Measurements from ENCODE around the gene PCDHGA1.

PCDHGA1 gene

GRCh38 chr5:141330299-141331080 lies at the start of gene PCDHGA1:
TSS of gene PCDHGA1 (plus strand) at chr5:141330514.
- Histone ChIP-seq H3K9me3 (ENCODE audit: insufficient read depth, low read length) (no peaks in the 10 kb centered on the region), H3K9ac (ENCODE audit: low read length) (no peak within 1 kb of the TSS)

GRCh38 chr5:141298376-141298775 lies 31.9 kb upstream of the PCDHGA1 start:
- no peak for TF ChIP-seq CTCF (IDR thresholded peaks at IDR 0.05; ENCODE audit: low read depth, low read length)
- TF ChIP-seq EZH2phosphoT487 (IDR thresholded peaks at IDR 0.05; ENCODE audit: low read depth), result no peak
- H3K9ac ChIP-seq (ENCODE audit: low read length), result no peak overlapping the region
- H3K4me1 ChIP-seq (ENCODE audit: low read length), result no peaks in the 10 kb centered on the region
- no peak overlapping the region for H3K4me3 ChIP-seq (ENCODE audit: low read length)
- no peaks in the 10 kb centered on the region for H3K27me3 ChIP-seq (ENCODE audit: low read depth, low read length)
- H3K27ac ChIP-seq (ENCODE audit: low read length), result no peak overlapping the region
- H4K20me1 ChIP-seq (ENCODE audit: insufficient read depth, low read length), result no peaks in the 10 kb centered on the region
- H3K4me2 ChIP-seq (ENCODE audit: low read length), result no peak overlapping the region
- H3K79me2 ChIP-seq (ENCODE audit: low read length), result no peaks in the 10 kb centered on the region
- no peaks in the 10 kb centered on the region for H3K36me3 ChIP-seq (replicated peaks; ENCODE audit: low read depth, low read length)
- no peaks in the 10 kb centered on the region for H3K9me3 ChIP-seq (ENCODE audit: insufficient read depth, low read length)
- H2AFZ ChIP-seq (ENCODE audit: low read depth, low read length), result no peak overlapping the region

More at GRCh38 chr5:141330299-141331080, at the start of gene PCDHGA1:
- no peak within 1 kb of the TSS for H2AFZ ChIP-seq (ENCODE audit: low read depth, low read length)
- H3K36me3 ChIP-seq (replicated peaks; ENCODE audit: low read depth, low read length), result no peaks in the 10 kb centered on the region
- no peaks in the 10 kb centered on the region for H3K79me2 ChIP-seq (ENCODE audit: low read length)
- H3K4me1 ChIP-seq (ENCODE audit: low read length), result peaks cover 3% of the 10 kb centered on the region; the same call in 1 of the 2 replicates
- no peak within 1 kb of the TSS for H3K27ac ChIP-seq (ENCODE audit: low read length)
- no peak within 1 kb of the TSS for H3K4me3 ChIP-seq (ENCODE audit: low read length)
- H3K27me3 ChIP-seq (ENCODE audit: low read depth, low read length), result no peaks in the 10 kb centered on the region
- no peaks in the 10 kb centered on the region for H4K20me1 ChIP-seq (ENCODE audit: insufficient read depth, low read length)
- no peak for TF ChIP-seq CTCF (IDR thresholded peaks at IDR 0.05; ENCODE audit: low read depth, low read length)
- no peak for TF ChIP-seq EZH2phosphoT487 (IDR thresholded peaks at IDR 0.05; ENCODE audit: low read depth)
- no peak within 1 kb of the TSS for H3K4me2 ChIP-seq (ENCODE audit: low read length)

GRCh38 chr5:141303756-141304155 lies 26.6 kb upstream of the PCDHGA1 start, which contains the start of gene SLC25A2:
TSS of gene SLC25A2 (minus strand) at chr5:141304049. CDS start at chr5:141303865, 184 bp downstream.
- Histone ChIP-seq H3K4me1 (ENCODE audit: low read length) (no peaks in the 10 kb centered on the region), H3K9me3 (ENCODE audit: insufficient read depth, low read length) (no peaks in the 10 kb centered on the region), H3K9ac (ENCODE audit: low read length) (no peak within 1 kb of the TSS), H2AFZ (ENCODE audit: low read depth, low read length) (no peak within 1 kb of the TSS), H3K36me3 (replicated peaks; ENCODE audit: low read depth, low read length) (no peaks in the 10 kb centered on the region), H3K27ac (ENCODE audit: low read length) (no peak within 1 kb of the TSS), H3K79me2 (ENCODE audit: low read length) (no peaks in the 10 kb centered on the region), H3K27me3 (ENCODE audit: low read depth, low read length) (no peaks in the 10 kb centered on the region), H3K4me2 (ENCODE audit: low read length) (no peak within 1 kb of the TSS), H3K4me3 (ENCODE audit: low read length) (no peak within 1 kb of the TSS), H4K20me1 (ENCODE audit: insufficient read depth, low read length) (no peaks in the 10 kb centered on the region)
- TF ChIP-seq CTCF (IDR thresholded peaks at IDR 0.05; ENCODE audit: low read depth, low read length) (no peak), EZH2phosphoT487 (IDR thresholded peaks at IDR 0.05; ENCODE audit: low read depth) (no peak)

- no peaks in the 10 kb centered on the region for H3K4me1 ChIP-seq (ENCODE audit: low read length)
- H3K4me2 ChIP-seq (ENCODE audit: low read length), result no peak overlapping the region
- no peak overlapping the region for H2AFZ ChIP-seq (ENCODE audit: low read depth, low read length)
- H3K27ac ChIP-seq (ENCODE audit: low read length), result no peak overlapping the region
- H3K9me3 ChIP-seq (ENCODE audit: insufficient read depth, low read length), result no peaks in the 10 kb centered on the region
- H3K27me3 ChIP-seq (ENCODE audit: low read depth, low read length), result no peaks in the 10 kb centered on the region
- TF ChIP-seq CTCF (IDR thresholded peaks at IDR 0.05; ENCODE audit: low read depth, low read length), result no peak
- TF ChIP-seq EZH2phosphoT487 (IDR thresholded peaks at IDR 0.05; ENCODE audit: low read depth), result no peak
- H3K36me3 ChIP-seq (replicated peaks; ENCODE audit: low read depth, low read length), result no peaks in the 10 kb centered on the region
- no peak overlapping the region for H3K9ac ChIP-seq (ENCODE audit: low read length)
- no peak overlapping the region for H3K4me3 ChIP-seq (ENCODE audit: low read length)
- no peaks in the 10 kb centered on the region for H4K20me1 ChIP-seq (ENCODE audit: insufficient read depth, low read length)
- no peaks in the 10 kb centered on the region for H3K79me2 ChIP-seq (ENCODE audit: low read length)
These were observed 23.7 kb upstream of the PCDHGA1 start for GRCh38 chr5:141306630-141307029.
